Measurements from ENCODE around the gene UGGT1.

Gene UGGT1

GRCh38 chr2:128227862-128228261, 136.9 kb downstream of the UGGT1 start:
- DNase-seq, result no peak

GRCh38 chr2:128228894-128229293, 137.9 kb downstream of the UGGT1 start:
- no peak for DNase-seq

DNA sequence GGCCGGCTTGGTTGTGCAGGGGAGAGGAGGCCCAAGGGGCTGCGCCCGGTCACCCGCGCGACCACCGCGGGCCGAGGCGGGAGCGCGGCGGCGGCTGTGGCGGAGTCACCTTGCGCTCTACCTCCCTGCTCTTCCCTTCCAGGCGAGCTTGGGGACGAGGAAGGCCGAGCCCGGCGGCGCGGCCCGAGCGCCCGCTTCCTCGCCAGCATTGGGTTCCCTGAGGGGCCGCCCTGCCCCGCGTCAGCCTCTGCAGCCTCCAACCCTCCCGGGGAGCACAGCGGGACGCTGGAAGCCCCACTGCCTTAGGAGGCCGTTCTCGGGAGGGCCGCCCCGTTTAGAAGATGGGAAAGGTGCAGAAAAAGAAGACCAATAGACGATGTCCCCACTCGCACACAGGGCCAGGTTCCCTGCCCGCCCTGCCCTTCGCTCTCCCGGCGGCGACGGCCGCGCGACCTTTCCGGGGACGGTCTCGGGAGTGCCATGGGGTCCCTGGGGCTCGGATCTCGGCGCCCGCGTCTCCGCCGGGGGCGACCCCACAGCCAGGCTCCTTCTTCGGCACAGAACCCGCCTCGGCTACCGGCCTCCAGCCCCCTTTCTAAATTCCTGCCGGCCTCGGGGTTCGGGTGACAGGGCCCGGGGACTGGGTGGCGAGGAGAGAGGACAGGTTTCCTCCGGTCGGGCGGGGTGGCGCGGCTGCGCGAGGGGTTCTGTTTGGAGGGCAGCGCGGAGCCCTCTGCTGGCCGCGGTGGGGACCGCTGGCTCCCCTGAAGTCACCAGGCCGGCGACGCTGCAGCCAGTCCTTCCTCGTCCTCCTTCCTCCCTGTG, 142.2 kb downstream of the UGGT1 start:
- DNase-seq, result peak; percentile 66 to 70

- no peak for DNase-seq
Measured at GRCh38 chr2:128233790-128234395, 142.9 kb downstream of the UGGT1 start.

DNA sequence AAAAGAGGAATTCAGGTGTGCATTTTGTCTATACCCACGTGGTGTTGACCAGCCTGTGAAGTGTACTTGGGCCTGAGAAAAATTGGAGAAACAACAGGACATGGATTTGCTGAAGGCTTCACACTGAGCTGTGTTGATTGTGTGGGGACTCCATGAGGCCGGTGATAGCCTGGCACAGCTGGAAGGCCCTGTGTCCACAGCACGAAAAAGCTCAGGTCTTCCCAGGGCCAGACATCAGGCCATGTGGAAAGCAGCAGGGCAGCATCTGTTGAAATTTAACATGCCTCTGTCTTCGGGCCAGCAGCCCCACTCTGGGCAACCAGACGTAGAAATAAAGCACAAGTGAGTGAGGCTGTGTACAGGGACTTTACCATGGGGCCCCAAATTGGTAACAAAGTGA, 143.6 kb downstream of the UGGT1 start:
- no peak for DNase-seq

GRCh38 chr2:128235581-128235980, 144.6 kb downstream of the UGGT1 start:
- no peak for DNase-seq

DNA sequence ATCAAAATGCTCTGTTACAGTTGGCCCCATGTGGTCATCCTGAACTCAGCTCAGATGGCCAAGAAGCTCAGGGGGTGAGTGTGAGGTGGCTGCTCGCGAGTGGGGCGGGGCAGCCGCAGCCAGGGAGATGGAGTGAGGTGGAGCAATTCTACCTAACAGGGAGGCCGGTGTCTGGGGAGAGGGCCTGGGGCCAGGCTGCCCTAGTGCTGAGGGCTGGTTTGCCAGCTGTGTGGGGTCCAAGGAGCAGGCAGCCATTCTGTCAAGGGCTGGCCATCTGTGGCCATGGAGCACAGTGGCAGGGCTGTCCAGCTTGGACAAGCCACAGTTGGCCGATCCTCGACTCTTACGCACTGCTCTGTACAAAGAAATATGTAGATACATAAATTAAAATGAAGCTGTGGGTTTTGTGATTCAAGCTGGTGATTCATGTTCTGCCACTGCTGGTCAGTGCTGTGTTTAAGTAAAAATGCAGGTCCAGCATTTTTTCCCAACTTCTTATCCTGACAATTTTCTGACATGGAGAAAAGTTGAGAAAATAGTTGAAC, 145.6 kb downstream of the UGGT1 start:
- no peak for DNase-seq

- no peak for DNase-seq
Measured at GRCh38 chr2:128237081-128237534, 146.1 kb downstream of the UGGT1 start.

DNA sequence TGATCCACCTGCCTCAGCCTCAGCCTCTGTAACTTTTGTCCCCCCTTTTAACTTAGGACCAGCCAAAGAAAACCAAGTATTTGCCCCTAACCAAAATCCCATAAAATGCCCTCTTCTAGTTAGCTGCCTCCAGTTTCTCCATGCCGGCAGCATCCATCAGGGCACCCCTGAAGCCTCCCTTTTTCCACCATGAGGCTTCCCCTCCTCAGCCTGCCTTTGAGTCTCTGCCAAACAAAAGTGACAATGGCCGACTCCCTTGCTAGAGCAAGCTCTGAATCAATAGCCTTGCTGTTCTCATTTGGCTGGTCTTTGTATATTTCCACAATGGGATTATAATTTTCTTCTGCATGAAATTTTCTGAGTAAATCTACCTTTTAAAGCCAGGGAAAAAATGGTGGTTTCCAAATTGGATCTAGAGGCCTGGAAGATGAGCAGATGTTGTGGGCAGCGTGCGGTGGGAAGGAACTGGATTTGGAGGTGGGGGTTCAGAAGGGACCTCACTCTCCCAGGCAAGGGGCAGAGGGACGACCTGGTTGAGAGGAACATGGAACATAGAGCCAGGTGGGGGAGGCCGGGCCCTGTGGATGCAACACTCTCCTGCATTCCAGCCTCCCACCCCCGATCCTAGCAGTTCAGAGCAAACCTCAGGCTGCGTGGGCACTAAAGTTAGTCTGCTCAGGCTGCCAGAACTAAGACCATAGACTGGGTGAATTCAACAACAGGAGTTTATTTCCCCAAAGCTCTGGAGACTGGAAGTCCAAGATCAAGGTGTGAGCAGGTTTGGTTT, 147.1 kb downstream of the UGGT1 start:
- no peak for DNase-seq

DNA sequence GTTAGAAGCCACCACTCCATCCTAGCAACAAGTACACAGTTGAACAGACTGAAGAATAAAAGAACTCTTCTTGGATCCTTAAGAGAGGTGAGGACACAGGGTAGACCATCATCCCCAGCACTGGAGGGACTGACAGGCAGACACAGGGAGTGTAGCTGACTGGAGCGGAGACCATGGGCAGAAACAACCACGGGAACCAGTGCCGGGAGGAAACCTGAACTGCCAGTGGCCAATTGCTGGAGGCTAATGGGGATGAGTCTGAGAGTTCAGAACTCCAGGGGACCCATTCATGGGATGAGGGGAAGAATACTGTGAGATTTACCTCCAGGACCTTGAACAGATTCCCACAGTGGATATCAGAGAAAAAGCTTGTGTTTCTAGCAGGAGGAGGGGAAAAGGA, 150.9 kb downstream of the UGGT1 start:
- no peak for DNase-seq
